MM.1S (cell line): Measurements from ENCODE around the gene SOX11.

Experiments
- DNase-seq: peaks from one replicate; pipeline ENCODE4 v3.0.0-alpha.2; 2015
- H2AFZ ChIP-seq: fragments of 300-600 bp; sonication (generic); 2 replicates; pipeline ENCODE4 v1.6.0; 2016; ENCODE audit warnings: antibody characterized with exemption, low read length
- H3F3A ChIP-seq: fragments of 300-600 bp; sonication (generic); 2 replicates; pipeline ENCODE4 v1.6.1; 2016; ENCODE audit warnings: mild to moderate bottlenecking, antibody characterized with exemption, low read length, moderate library complexity, mixed read lengths; ENCODE audit not compliant: insufficient read depth
- H3K27ac ChIP-seq: fragments of 300-600 bp; sonication (generic); 2 replicates; pipeline ENCODE4 v1.5.1; 2016; ENCODE audit warnings: mild to moderate bottlenecking, low read length
- H3K27me3 ChIP-seq: fragments of 300-600 bp; sonication (generic); replicated peaks from 2 replicates; pipeline ENCODE4 v1.6.0; 2016; ENCODE audit warnings: low read length; ENCODE audit not compliant: insufficient read depth
- H3K36me3 ChIP-seq: fragments of 300-600 bp; sonication (generic); replicated peaks from 2 replicates; pipeline ENCODE4 v1.6.1; 2016; ENCODE audit warnings: mild to moderate bottlenecking, low read length, mixed read lengths; ENCODE audit not compliant: insufficient read depth
- H3K4me1 ChIP-seq: fragments of 300-600 bp; sonication (generic); 2 replicates; pipeline ENCODE4 v1.6.1; 2016; ENCODE audit warnings: low read length, mixed read lengths
- H3K4me2 ChIP-seq: fragments of 300-600 bp; sonication (generic); 2 replicates; pipeline ENCODE4 v1.6.0; 2016; ENCODE audit warnings: low read depth, low read length
- H3K4me3 ChIP-seq: fragments of 300-600 bp; sonication (generic); 2 replicates; pipeline ENCODE4 v1.5.1; 2016; ENCODE audit warnings: low read length, mixed read lengths
- H3K79me2 ChIP-seq: fragments of 300-600 bp; sonication (generic); 2 replicates; pipeline ENCODE4 v1.6.1; 2016; ENCODE audit warnings: mixed run types, low read length, mixed read lengths
- H3K9ac ChIP-seq: fragments of 300-600 bp; sonication (generic); 2 replicates; pipeline ENCODE4 v1.6.1; 2016; ENCODE audit warnings: low read length, mixed read lengths
- H3K9me2 ChIP-seq: fragments of 300-600 bp; sonication (generic); replicated peaks from 2 replicates; pipeline ENCODE4 v1.6.1; 2016; ENCODE audit warnings: mild to moderate bottlenecking, low read length, mixed read lengths; ENCODE audit not compliant: insufficient read depth
- H3K9me3 ChIP-seq: fragments of 300-600 bp; sonication (generic); replicated peaks from 2 replicates; pipeline ENCODE4 v1.6.1; 2016; ENCODE audit warnings: mild to moderate bottlenecking, low read length, mixed read lengths; ENCODE audit not compliant: insufficient read depth
- H4K20me1 ChIP-seq: fragments of 300-600 bp; sonication (generic); 2 replicates; pipeline ENCODE4 v1.6.1; 2016; ENCODE audit warnings: mild to moderate bottlenecking, low read length, moderate library complexity, mixed read lengths; ENCODE audit not compliant: insufficient read depth
- EZH2 ChIP-seq: fragments of 300-600 bp; sonication (generic); optimal IDR thresholded peaks from 2 replicates; pipeline ENCODE3; 2017; ENCODE audit warnings: low read depth, mild to moderate bottlenecking, antibody characterized with exemption, low read length, mixed read lengths
- EZH2phosphoT487 ChIP-seq: fragments of 300-600 bp; sonication (generic); IDR thresholded peaks from 2 replicates; pipeline ENCODE4 v1.6.1; 2018; ENCODE audit warnings: antibody characterized with exemption, low read length
- TF ChIP-seq, protein P1 (sequence below): fragments of 300-600 bp; sonication (generic); IDR thresholded peaks from 2 replicates; pipeline ENCODE4 v1.5.1; 2016; ENCODE audit warnings: antibody characterized with exemption, low read length, mixed read lengths

Gene SOX11

DNA sequence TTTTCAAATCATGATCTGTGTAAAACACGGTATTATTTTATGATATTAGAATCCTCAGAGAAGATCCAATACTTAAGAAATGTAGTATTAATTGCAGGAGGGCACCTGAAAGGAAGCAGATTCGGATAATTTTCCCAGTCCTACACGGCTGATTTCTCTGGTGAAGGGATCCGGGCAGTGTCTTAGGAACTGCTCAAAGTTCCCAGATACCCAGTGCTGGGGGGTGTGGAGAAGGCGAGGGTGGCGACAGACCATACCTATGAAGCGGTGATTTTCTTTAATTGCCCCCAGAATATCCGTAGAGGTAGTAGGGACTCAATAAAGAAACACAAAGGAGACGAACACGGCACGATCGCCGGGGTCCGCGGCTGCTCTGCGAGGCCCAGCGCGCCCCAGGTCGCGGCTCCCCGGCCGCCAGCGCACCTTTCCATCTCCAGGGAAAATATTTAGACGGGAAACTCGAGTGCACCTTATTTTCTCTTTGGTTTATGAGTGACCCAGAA lies 1.4 kb upstream of the SOX11 start:
- Histone ChIP-seq H3K4me1 (no peaks in the 10 kb centered on the region), H3K27ac (no peak overlapping the region), H3K4me2 (no peak overlapping the region), H3F3A (peaks cover 10% of the 10 kb centered on the region; the same call in 1 of the 2 replicates), H3K9me3 (no peaks in the 10 kb centered on the region), H2AFZ (no peak overlapping the region), H3K9me2 (no peaks in the 10 kb centered on the region), H3K9ac (no peak overlapping the region), H4K20me1 (no peaks in the 10 kb centered on the region), H3K27me3 (no peaks in the 10 kb centered on the region), H3K36me3 (no peaks in the 10 kb centered on the region), H3K4me3 (no peak overlapping the region), H3K79me2 (no peaks in the 10 kb centered on the region)
- TF ChIP-seq, protein P1, sequence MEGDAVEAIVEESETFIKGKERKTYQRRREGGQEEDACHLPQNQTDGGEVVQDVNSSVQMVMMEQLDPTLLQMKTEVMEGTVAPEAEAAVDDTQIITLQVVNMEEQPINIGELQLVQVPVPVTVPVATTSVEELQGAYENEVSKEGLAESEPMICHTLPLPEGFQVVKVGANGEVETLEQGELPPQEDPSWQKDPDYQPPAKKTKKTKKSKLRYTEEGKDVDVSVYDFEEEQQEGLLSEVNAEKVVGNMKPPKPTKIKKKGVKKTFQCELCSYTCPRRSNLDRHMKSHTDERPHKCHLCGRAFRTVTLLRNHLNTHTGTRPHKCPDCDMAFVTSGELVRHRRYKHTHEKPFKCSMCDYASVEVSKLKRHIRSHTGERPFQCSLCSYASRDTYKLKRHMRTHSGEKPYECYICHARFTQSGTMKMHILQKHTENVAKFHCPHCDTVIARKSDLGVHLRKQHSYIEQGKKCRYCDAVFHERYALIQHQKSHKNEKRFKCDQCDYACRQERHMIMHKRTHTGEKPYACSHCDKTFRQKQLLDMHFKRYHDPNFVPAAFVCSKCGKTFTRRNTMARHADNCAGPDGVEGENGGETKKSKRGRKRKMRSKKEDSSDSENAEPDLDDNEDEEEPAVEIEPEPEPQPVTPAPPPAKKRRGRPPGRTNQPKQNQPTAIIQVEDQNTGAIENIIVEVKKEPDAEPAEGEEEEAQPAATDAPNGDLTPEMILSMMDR: no peak
- TF ChIP-seq EZH2phosphoT487 (no peak), EZH2 (no peak)
- DNase-seq: no peak

- Histone ChIP-seq H3K9me2 (no peaks in the 10 kb centered on the region), H3K27me3 (no peaks in the 10 kb centered on the region), H3K4me3 (no peak overlapping the region), H3K4me2 (no peak overlapping the region), H3F3A (peaks cover 15% of the 10 kb centered on the region; the same call in 1 of the 2 replicates), H3K9ac (no peak overlapping the region), H3K27ac (no peak overlapping the region), H3K4me1 (no peaks in the 10 kb centered on the region), H3K36me3 (no peaks in the 10 kb centered on the region), H3K9me3 (no peaks in the 10 kb centered on the region), H3K79me2 (no peaks in the 10 kb centered on the region), H2AFZ (no peak overlapping the region), H4K20me1 (no peaks in the 10 kb centered on the region)
- DNase-seq: no peak
- TF ChIP-seq EZH2phosphoT487: no peak
- TF ChIP-seq, protein P1: no peak
- no peak for TF ChIP-seq EZH2
These were observed 781 bp upstream of the SOX11 start for GRCh38 chr2:5691221-5691984.

GRCh38 chr2:5692561-5693286 lies 540 bp downstream of the SOX11 start:
- DNase-seq: no peak
- TF ChIP-seq EZH2phosphoT487 (no peak), EZH2 (no peak)
- H4K20me1 ChIP-seq: no peaks in the 10 kb centered on the region
- H3K9me2 ChIP-seq: no peaks in the 10 kb centered on the region
- H2AFZ ChIP-seq: no peak overlapping the region
- H3K27ac ChIP-seq: no peak overlapping the region
- no peak overlapping the region for H3K4me2 ChIP-seq
- H3K4me1 ChIP-seq: no peaks in the 10 kb centered on the region
- no peaks in the 10 kb centered on the region for H3K9me3 ChIP-seq
- H3K36me3 ChIP-seq: no peaks in the 10 kb centered on the region
- peaks cover 18% of the 10 kb centered on the region for H3F3A ChIP-seq
- no peak overlapping the region for H3K4me3 ChIP-seq
- H3K79me2 ChIP-seq: no peaks in the 10 kb centered on the region
- no peaks in the 10 kb centered on the region for H3K27me3 ChIP-seq
- H3K9ac ChIP-seq: no peak overlapping the region
